Transverse colon (tissue), 4 donors: ENCODE measurements around the gene C1QTNF6. TPM values are rescaled to one million over a fixed set of nuclear protein-coding genes. Genes with fewer than 3 reads are reported as not detected.
A peak's percentile ranks its signal among the peaks of the same experiment; 100 is the strongest.

ENCODE experiments used
- DNase-seq: peaks from one replicate; pipeline ENCODE4 v3.0.0-alpha.2; 2019
- H3K27ac ChIP-seq, 4 donors: fragments of 200-600 bp; sonication (generic); 2 replicates each; pipeline ENCODE4 v1.5.1; 2016 to 2018; ENCODE audit warnings: inconsistent platforms in 4 of 4
- H3K27me3 ChIP-seq: fragments of 200-600 bp; sonication (generic); 2 replicates; pipeline ENCODE4 v1.5.1; 2017; ENCODE audit warnings: inconsistent platforms
- H3K36me3 ChIP-seq, 4 donors: fragments of 200-600 bp; sonication (generic); 2 replicates each; pipeline ENCODE4 v1.5.1; 2017 to 2019; ENCODE audit warnings: inconsistent platforms in 4 of 4
- H3K4me1 ChIP-seq, 4 donors: fragments of 200-600 bp; sonication (generic); 2 replicates each; pipeline ENCODE4 v1.5.1; 2017 to 2020; ENCODE audit warnings: inconsistent platforms in 4 of 4
- H3K4me3 ChIP-seq, 4 donors: fragments of 200-600 bp; sonication (generic); 1 replicate in 1 of 4; 2 replicates in 3 of 4; pipeline versions ENCODE4 v1.5.1 to v1.6.1; 2017 to 2019; ENCODE audit warnings: inconsistent platforms in 4 of 4
- H3K9me3 ChIP-seq, 2 donors: fragments of 200-600 bp; sonication (generic); 2 replicates each; pipeline ENCODE4 v1.5.1; 2017 to 2019; ENCODE audit warnings: inconsistent platforms in 2 of 2
- EP300 ChIP-seq: sonication (generic); formaldehyde crosslinking; IDR thresholded peaks from one replicate; pipeline ENCODE4 v1.6.1; 2017; ENCODE audit warnings: antibody characterized with exemption, low read depth
- POLR2A ChIP-seq: fragments of 450-650 bp; IDR thresholded peaks from one replicate; pipeline ENCODE4 v1.6.1; 2016; ENCODE audit warnings: antibody characterized with exemption, mild to moderate bottlenecking, moderate library complexity
- POLR2AphosphoS5 ChIP-seq, 3 donors: sonication (generic); formaldehyde crosslinking; IDR thresholded peaks; one replicate each; pipeline ENCODE4 v1.6.1; 2016; ENCODE audit warnings: antibody characterized with exemption in 3 of 3
- WGBS, 2 donors: methylation state at CpG; one replicate each; pipeline ENCODE4 v1.1.5; 2018; ENCODE audit warnings: low coverage in 1 of 2; 5-methylcytosine and 5-hydroxymethylcytosine counted together
- in situ Hi-C, 4 donors: fragments of 200-750 bp; cut with MboI; loops; one replicate each; pipeline versions ENCODE4 v1.15.0 to v1.15.1; 2017; ENCODE audit warnings: low sequenced_read_pairs in 3 of 4, low pct_ligation_motif_present in 1 of 4, low pct_unique_long_range_greater_than_20kb in 1 of 4
- intact Hi-C: fragments of 100-400 bp; cut with DNase I; formaldehyde crosslinking; loops from one replicate; pipeline ENCODE4 v1.15.1; 2023; ENCODE audit warnings: low total_unique reads
- total RNA-seq, 4 donors: library from RNA; depleted of rRNA; stranded (reverse); fragments of >200 nt; gene quantifications; one replicate each; pipeline ENCODE4 v1.1.0, GENCODE V29; 2016
- TF ChIP-seq, protein P1 (sequence below), 5 experiments: fragments of 200-600 bp in 3 of 5; fragments of 450-650 bp in 2 of 5; sonication (generic) in 3 of 5; IDR thresholded peaks; 1 replicate in 2 of 5; 2 replicates in 3 of 5; pipeline ENCODE4 v1.5.1; 2016 to 2017; ENCODE audit warnings: antibody characterized with exemption in 5 of 5, inconsistent platforms in 3 of 5, mild to moderate bottlenecking in 2 of 5, moderate library complexity in 1 of 5

Gene C1QTNF6
- total RNA-seq, 4 donors from 2014 or later = 1.4 to 68.8 (median 7.5) TPM

DNA sequence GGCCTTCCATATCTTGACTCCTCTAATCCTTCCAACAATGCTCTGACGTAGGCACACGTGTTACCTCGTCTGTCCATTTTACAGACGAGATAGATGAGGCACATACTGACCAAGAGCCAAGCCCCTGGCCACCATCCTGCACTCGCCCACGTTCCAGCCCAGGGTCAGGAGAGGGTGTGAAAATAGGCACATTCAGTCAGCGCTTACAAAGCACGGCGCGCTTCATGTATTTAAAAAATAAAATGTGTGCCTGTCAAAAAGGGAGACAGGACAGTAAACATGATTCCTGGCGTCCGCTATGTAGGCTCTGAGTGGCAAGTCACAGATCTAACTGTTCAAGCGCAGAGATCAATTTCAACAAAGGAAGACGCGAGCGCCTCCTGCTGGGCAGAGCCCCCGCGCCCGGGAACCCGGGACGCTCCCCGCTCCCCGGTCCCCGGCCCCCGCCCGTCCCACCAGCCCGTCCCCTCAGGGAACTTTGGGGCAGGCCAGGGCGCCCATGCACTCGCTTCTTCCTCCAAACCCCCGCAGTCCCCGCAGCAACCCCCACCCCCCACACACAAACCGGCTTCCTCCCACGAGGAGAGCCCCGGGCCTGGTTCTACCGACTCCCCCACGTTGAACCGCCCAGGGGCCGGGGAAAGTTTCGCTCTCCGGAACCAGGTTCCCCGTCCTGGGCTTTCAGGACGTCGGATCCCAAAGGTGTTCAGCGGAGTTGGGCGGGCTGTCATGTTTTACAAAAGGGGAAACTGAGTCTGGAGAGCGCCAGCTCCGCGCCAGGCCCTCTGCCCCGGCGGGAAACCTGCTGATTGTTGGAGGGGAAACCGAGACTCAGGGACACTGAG, 10.4 kb upstream of the C1QTNF6 start:
- H3K4me3 ChIP-seq = peak overlapping the region; percentile 47 to 83 (median 62)
- peak in 1 of 3 donors; percentile 37 for TF ChIP-seq POLR2AphosphoS5 (IDR thresholded peaks at IDR 0.05)
- no peak for TF ChIP-seq POLR2A
- TF ChIP-seq, protein P1, sequence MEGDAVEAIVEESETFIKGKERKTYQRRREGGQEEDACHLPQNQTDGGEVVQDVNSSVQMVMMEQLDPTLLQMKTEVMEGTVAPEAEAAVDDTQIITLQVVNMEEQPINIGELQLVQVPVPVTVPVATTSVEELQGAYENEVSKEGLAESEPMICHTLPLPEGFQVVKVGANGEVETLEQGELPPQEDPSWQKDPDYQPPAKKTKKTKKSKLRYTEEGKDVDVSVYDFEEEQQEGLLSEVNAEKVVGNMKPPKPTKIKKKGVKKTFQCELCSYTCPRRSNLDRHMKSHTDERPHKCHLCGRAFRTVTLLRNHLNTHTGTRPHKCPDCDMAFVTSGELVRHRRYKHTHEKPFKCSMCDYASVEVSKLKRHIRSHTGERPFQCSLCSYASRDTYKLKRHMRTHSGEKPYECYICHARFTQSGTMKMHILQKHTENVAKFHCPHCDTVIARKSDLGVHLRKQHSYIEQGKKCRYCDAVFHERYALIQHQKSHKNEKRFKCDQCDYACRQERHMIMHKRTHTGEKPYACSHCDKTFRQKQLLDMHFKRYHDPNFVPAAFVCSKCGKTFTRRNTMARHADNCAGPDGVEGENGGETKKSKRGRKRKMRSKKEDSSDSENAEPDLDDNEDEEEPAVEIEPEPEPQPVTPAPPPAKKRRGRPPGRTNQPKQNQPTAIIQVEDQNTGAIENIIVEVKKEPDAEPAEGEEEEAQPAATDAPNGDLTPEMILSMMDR (IDR thresholded peaks at IDR 0.05) = peak; percentile 77 to 94 (median 90)
- no peaks in the 10 kb centered on the region for H3K9me3 ChIP-seq
- H3K27ac ChIP-seq = peak overlapping the region; percentile 94 to 100 (median 96)
- intact Hi-C loops = loop anchor here (1.0 kb wide), 1 partner anchor 32 kb away; no protein-coding TSS in a partner anchor
- no peaks in the 10 kb centered on the region for H3K27me3 ChIP-seq
- peak; percentile 94 for DNase-seq
- 1% methylated on average over 48 of the region's 51 CpGs; no CpG with 5 or more reads in 1 of the 2 donors for WGBS, 2 donors
- peaks cover 21 to 40% (median 37%) of the 10 kb centered on the region in 4 donors for H3K4me1 ChIP-seq
- H3K36me3 ChIP-seq = no peaks in the 10 kb centered on the region
- in situ Hi-C loops = no loop called here

DNA sequence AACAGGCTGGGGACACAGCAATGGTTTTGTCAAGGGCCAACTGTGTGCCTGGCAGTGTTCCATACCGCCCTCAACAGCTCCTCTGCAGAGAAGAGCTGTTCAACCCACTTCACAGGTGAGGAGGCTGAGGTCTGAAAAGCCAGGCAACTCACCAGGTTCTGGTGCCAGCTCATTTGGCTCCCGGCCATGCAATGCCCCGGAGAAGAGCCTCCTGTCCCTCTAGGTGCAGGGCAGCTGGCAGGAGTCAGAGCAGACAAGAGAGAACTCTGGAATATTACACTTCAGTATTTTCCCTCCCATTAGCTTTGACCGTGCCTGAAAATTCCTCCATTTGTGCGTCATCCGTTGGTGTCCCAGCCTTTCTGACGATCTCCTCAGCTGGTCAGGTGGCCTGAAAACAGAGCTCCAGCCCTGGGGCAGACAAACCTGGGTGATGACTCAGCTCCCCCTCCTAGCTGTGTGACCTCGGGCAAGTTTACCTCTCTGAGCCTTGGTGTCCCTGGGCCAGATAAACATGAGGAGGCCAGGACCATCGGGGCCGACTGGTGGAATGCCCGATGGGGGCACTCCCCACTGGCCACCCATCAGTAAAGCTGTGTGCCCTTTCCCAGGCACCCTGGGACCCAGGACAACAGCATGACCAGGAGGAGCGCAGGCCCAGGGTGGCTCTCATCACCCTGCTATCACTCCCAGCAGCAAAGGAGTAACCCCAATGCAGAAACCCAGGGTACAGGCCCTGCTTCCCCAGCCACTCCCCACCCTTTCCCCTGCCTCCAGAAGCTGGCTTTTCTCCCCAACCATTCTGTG, 9.6 kb upstream of the C1QTNF6 start:
- 37% methylated on average over 12 of the region's 12 CpGs; no CpG with 5 or more reads in 1 of the 2 donors for WGBS, 2 donors
- DNase-seq = peak; percentile 72
- in situ Hi-C loops (no loop called here), intact Hi-C loops (loop anchor here (1.0 kb wide), 1 partner anchor 31 kb away; no protein-coding TSS in a partner anchor)
- Histone ChIP-seq H3K4me3 (peak overlapping the region in 2 of 4 donors; percentile 47 to 66), H3K27ac (peak overlapping the region; percentile 94 to 100 (median 96)), H3K27me3 (no peaks in the 10 kb centered on the region), H3K4me1 (peaks cover 21 to 48% (median 45%) of the 10 kb centered on the region in 4 donors), H3K9me3 (no peaks in the 10 kb centered on the region), H3K36me3 (no peaks in the 10 kb centered on the region)
- TF ChIP-seq POLR2A (no peak), POLR2AphosphoS5 (IDR thresholded peaks at IDR 0.05) (peak in 1 of 3 donors; percentile 17)

DNA sequence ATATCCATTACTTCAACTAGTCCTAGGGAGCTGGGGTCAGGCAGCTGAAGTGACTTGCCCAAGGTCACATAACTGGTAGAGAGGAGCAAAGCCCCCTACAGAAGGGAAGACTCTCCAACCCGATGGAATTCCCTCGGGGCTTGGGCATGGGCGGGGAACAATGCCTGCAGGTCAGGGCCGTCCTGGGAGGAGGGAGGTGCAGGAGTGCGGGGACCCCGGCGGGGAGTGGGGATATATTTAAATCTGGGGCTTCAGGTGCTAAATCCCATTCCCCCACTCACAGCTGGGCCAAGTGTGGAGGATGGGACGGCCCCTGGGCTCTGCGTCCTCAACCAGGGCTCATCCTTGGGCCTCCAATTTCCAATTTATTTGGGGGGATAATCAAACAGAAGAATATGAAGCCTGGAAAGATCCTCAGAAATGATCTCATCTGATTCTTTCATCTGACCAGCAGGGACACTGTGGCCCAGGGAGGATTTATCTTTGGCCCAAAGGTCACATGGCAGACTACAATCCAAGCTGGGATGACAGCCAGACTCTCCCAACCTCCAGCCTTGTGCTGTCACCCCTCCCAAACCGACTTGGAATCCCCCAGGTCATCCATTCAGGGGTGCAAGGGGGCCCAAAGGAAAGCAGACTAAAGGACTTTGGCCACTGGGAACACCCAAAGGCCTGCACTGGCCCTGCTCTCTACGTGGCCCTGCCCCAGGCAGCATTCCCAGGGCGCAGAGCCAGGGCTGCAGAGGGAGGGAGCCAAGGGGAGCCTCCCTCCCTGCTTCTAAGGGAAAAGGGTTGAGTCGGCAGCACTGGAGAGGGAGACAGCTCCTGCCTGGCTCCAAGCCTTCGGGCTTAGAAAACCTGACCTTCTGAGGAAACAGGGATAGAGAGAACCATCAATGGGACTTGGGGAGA, 8.7 kb upstream of the C1QTNF6 start:
- Histone ChIP-seq H3K9me3 (no peaks in the 10 kb centered on the region), H3K27me3 (no peaks in the 10 kb centered on the region), H3K27ac (peak overlapping the region; percentile 94 to 100 (median 96)), H3K36me3 (no peaks in the 10 kb centered on the region), H3K4me1 (peaks cover 21 to 56% (median 48%) of the 10 kb centered on the region in 4 donors), H3K4me3 (no peak overlapping the region)
- 39% methylated on average over 14 of the region's 14 CpGs; no CpG with 5 or more reads in 1 of the 2 donors for WGBS, 2 donors
- intact Hi-C loops = no loop called here
- peak; percentile 91 for DNase-seq
- in situ Hi-C loops = no loop called here
- TF ChIP-seq POLR2A = peak; percentile 40
- TF ChIP-seq EP300 = peak; percentile 50
- TF ChIP-seq POLR2AphosphoS5 (IDR thresholded peaks at IDR 0.05) = peak in 2 of 3 donors; percentile 63 to 80
- TF ChIP-seq, protein P1 (IDR thresholded peaks at IDR 0.05) = peak; percentile 15 to 73 (median 32)

DNA sequence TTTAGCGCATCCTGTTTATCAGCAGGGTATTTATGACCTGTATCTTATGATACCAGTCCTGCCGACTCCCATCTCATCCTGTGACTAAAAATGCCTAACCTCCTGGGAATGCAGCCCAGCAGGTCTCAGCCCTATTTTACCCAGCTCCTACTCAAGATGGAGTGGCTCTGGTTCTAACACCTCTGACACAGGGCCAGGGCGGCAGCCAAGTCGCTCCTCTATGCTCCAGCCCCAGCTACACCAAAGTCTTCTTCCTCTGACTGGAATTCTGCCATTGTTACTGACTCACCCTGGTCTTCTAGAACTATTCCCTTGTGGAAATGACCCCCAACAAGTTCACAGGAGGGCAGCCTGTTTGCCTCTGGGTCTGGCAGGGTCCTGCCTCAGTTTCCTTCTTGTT, 7.9 kb upstream of the C1QTNF6 start:
- intact Hi-C loops = no loop called here
- in situ Hi-C loops = no loop called here
- H3K27ac ChIP-seq = peak overlapping the region; percentile 94 to 100 (median 96)

More for the DNA sequence above, 7.9 kb upstream of the C1QTNF6 start:
- WGBS, 2 donors = 71% methylated on average over 4 of the region's 4 CpGs; no CpG with 5 or more reads in 1 of the 2 donors
- TF ChIP-seq, protein P1 (IDR thresholded peaks at IDR 0.05) = no peak
- no peak for TF ChIP-seq POLR2A
- no peak for TF ChIP-seq EP300
- TF ChIP-seq POLR2AphosphoS5 (IDR thresholded peaks at IDR 0.05) = no peak
- H3K4me1 ChIP-seq = peaks cover 21 to 65% (median 52%) of the 10 kb centered on the region in 4 donors
- DNase-seq = no peak
- H3K36me3 ChIP-seq = no peaks in the 10 kb centered on the region
- H3K27me3 ChIP-seq = no peaks in the 10 kb centered on the region
- H3K4me3 ChIP-seq = no peak overlapping the region
- no peaks in the 10 kb centered on the region for H3K9me3 ChIP-seq
